WTC11 (cell line): Measurements from ENCODE around the gene CCDC141. TPM values are rescaled to one million over a fixed set of nuclear protein-coding genes. Genes with fewer than 3 reads are reported as not detected.

Experiments used
- ATAC-seq: fragments of 200-7000 bp; cut with Tn5 transposase; 2 replicates; pipeline ENCODE4 v1.10.0; 2021; ENCODE audit warnings: mild to moderate bottlenecking, moderate library complexity
- CTCF ChIA-PET: fragments of 300-600 bp; sonication (Branson Sonifier 250); formaldehyde crosslinking; loops from one replicate; lab custom pipeline; 2021; ENCODE audit warnings: antibody characterized with exemption; lab: Charles Lee
- POLR2A ChIA-PET: fragments of 350-600 bp; sonication (Branson Sonifier 250); formaldehyde crosslinking; loops from one replicate; lab custom pipeline; 2021; ENCODE audit warnings: antibody characterized with exemption; lab: Charles Lee
- DNase-seq: peaks from one replicate; pipeline ENCODE4 v3.0.0; 2021; ENCODE audit warnings: low spot score
- H3K27ac Mint-ChIP-seq: 2 replicates; pipeline ENCODE4 v1.8.0; 2021; ENCODE audit warnings: mixed read lengths
- H3K27me3 Mint-ChIP-seq: 2 replicates; pipeline ENCODE4 v1.8.0; 2021; ENCODE audit warnings: low read depth, mild to moderate bottlenecking, moderate library complexity, mixed read lengths
- H3K36me3 Mint-ChIP-seq: 2 replicates; pipeline ENCODE4 v1.8.0; 2021; ENCODE audit warnings: mixed read lengths
- H3K4me1 Mint-ChIP-seq: 2 replicates; pipeline ENCODE4 v1.8.0; 2022; ENCODE audit warnings: mixed read lengths
- H3K4me3 Mint-ChIP-seq: 2 replicates; pipeline ENCODE4 v1.8.0; 2021; ENCODE audit warnings: mild to moderate bottlenecking, moderate library complexity, mixed read lengths
- H3K9me3 Mint-ChIP-seq: 2 replicates; pipeline ENCODE4 v1.8.0; 2021; ENCODE audit warnings: mixed read lengths
- AFF4 ChIP-seq: sonication (generic); formaldehyde crosslinking; IDR thresholded peaks from 2 replicates; pipeline ENCODE4 v1.8.1; 2023; ENCODE audit warnings: mild to moderate bottlenecking, missing genetic modification reagents, borderline replicate concordance
- AR ChIP-seq: fragments of 250-450 bp; sonication (Bioruptor Pico); IDR thresholded peaks from 2 replicates; pipeline ENCODE4 v1.9.0; 2021; ENCODE audit warnings: mild to moderate bottlenecking
- ATF2 ChIP-seq: sonication (generic); formaldehyde crosslinking; IDR thresholded peaks from 2 replicates; pipeline ENCODE4 v1.8.1; 2022; ENCODE audit warnings: low read depth, missing genetic modification reagents, borderline replicate concordance
- ELF4 ChIP-seq: sonication (generic); formaldehyde crosslinking; IDR thresholded peaks from 2 replicates; pipeline ENCODE4 v1.8.1; 2022; ENCODE audit warnings: low read depth, mild to moderate bottlenecking, moderate library complexity, missing genetic modification reagents
- EMX1 ChIP-seq: fragments of 250-450 bp; sonication (Bioruptor Pico); IDR thresholded peaks from 2 replicates; pipeline ENCODE4 v1.8.0; 2021; ENCODE audit warnings: mild to moderate bottlenecking
- FOXJ3 ChIP-seq: sonication (generic); formaldehyde crosslinking; IDR thresholded peaks from 2 replicates; pipeline ENCODE4 v1.9.0; 2021; ENCODE audit warnings: missing genetic modification reagents, mild to moderate bottlenecking, borderline replicate concordance
- JUN ChIP-seq: sonication (generic); formaldehyde crosslinking; IDR thresholded peaks from 2 replicates; pipeline ENCODE4 v1.8.0; 2023; ENCODE audit warnings: mild to moderate bottlenecking, missing genetic modification reagents
- MLX ChIP-seq: sonication (generic); formaldehyde crosslinking; IDR thresholded peaks from 2 replicates; pipeline ENCODE4 v1.8.1; 2023; ENCODE audit warnings: mild to moderate bottlenecking, missing genetic modification reagents, moderate library complexity
- NFATC4 ChIP-seq: fragments of 250-450 bp; sonication (Bioruptor Pico); IDR thresholded peaks from 2 replicates; pipeline ENCODE4 v1.9.0; 2021; ENCODE audit warnings: mild to moderate bottlenecking
- NFE2L1 ChIP-seq: sonication (generic); formaldehyde crosslinking; IDR thresholded peaks from 2 replicates; pipeline ENCODE4 v1.8.1; 2023; ENCODE audit warnings: missing genetic modification reagents
- NFYB ChIP-seq: sonication (generic); formaldehyde crosslinking; conservative IDR thresholded peaks from 2 replicates; pipeline ENCODE4 v1.8.0; 2022; ENCODE audit warnings: low read depth, missing genetic modification reagents
- NR1H2 ChIP-seq: sonication (generic); formaldehyde crosslinking; IDR thresholded peaks from 2 replicates; pipeline ENCODE4 v1.9.0; 2021; ENCODE audit warnings: mild to moderate bottlenecking, moderate library complexity, missing genetic modification reagents
- NR2C2 ChIP-seq: sonication (generic); formaldehyde crosslinking; IDR thresholded peaks from 2 replicates; pipeline ENCODE4 v1.8.0; 2022; ENCODE audit warnings: mild to moderate bottlenecking, missing genetic modification reagents
- SMAD3 ChIP-seq: sonication (generic); formaldehyde crosslinking; IDR thresholded peaks from 2 replicates; pipeline ENCODE4 v1.8.0; 2022; ENCODE audit warnings: missing genetic modification reagents, mild to moderate bottlenecking, borderline replicate concordance
- TEAD1 ChIP-seq: sonication (generic); formaldehyde crosslinking; IDR thresholded peaks from 2 replicates; pipeline ENCODE4 v1.8.0; 2022; ENCODE audit warnings: mild to moderate bottlenecking, missing genetic modification reagents
- ZBTB21 ChIP-seq: sonication (generic); formaldehyde crosslinking; IDR thresholded peaks from 2 replicates; pipeline ENCODE4 v1.8.1; 2023; ENCODE audit warnings: mild to moderate bottlenecking, missing genetic modification reagents, borderline replicate concordance
- ZNF138 ChIP-seq: sonication (generic); formaldehyde crosslinking; conservative IDR thresholded peaks from 2 replicates; pipeline ENCODE4 v1.8.1; 2022; ENCODE audit warnings: mild to moderate bottlenecking, moderate library complexity, missing genetic modification reagents
- ZNF232 ChIP-seq: sonication (generic); formaldehyde crosslinking; IDR thresholded peaks from 2 replicates; pipeline ENCODE4 v1.8.0; 2022; ENCODE audit warnings: mild to moderate bottlenecking, missing genetic modification reagents
- ZNF263 ChIP-seq: sonication (generic); formaldehyde crosslinking; IDR thresholded peaks from 2 replicates; pipeline ENCODE4 v1.8.1; 2022; ENCODE audit warnings: low read depth, mild to moderate bottlenecking, moderate library complexity, missing genetic modification reagents
- total RNA-seq: library from RNA; stranded (reverse); gene quantifications from 3 replicates; pipeline ENCODE4 v1.2.3, GENCODE V29; 2021
- TF ChIP-seq, protein P1 (sequence below): sonication (generic); formaldehyde crosslinking; IDR thresholded peaks from 2 replicates; pipeline ENCODE4 v1.8.0; 2022; ENCODE audit warnings: mild to moderate bottlenecking, missing genetic modification reagents
- TF ChIP-seq, protein P2 (sequence below): fragments of 250-450 bp; sonication (Bioruptor Pico); IDR thresholded peaks from 2 replicates; pipeline ENCODE4 v1.9.0; 2021; ENCODE audit warnings: moderate library complexity, mild to moderate bottlenecking, inconsistent platforms, borderline replicate concordance

CCDC141 gene
- total RNA-seq, 1 experiment from 2014 or later = 8.5 TPM

DNA sequence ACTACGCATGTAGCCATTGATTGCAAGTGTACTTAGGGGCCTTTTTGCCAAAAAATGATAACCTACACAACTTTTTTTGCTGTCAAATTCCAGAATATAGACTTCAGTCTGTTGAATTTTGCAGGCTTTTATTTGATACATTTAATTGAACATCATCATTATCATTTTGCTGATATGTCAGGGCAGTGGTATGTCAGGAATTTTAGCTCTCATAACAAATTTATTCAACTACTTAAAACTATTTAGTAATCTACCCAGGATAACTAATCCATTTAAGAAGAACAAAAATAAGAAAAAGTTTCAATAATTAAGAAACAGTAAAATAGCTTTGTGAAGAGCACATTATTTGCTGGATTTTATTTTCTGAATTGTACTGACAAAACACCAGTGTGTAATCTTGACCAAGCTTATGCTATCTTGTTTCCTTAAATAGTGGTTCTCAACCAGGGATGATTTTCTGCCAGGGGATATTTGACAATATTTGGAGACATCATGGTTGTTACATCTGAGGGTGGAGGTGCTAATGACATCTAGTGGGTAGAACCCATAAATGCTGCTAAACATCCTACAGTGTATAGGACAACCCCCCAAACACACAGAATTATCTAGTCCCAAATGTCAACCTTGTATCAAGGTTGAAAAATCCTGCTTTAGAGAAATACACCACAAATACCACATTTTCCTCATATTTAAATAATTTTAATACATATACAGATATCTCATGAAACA is 230.6 kb downstream of the CCDC141 start:
- Mint-ChIP-seq H3K9me3 (no peaks in the 10 kb centered on the region), H3K27me3 (no peaks in the 10 kb centered on the region), H3K4me1 (peaks cover 3% of the 10 kb centered on the region; the same call in 1 of the 2 replicates), H3K36me3 (no peaks in the 10 kb centered on the region), H3K27ac (no peak overlapping the region), H3K4me3 (no peak overlapping the region)
- CTCF ChIA-PET = interaction anchor here (1.1 kb wide), 1 partner anchor 72 kb away, joined by 4 read pairs; no protein-coding TSS in a partner anchor
- TF ChIP-seq NR1H2 = no peak
- no peak for TF ChIP-seq NR2C2 (CRISPR knock-in tag)
- no peak for TF ChIP-seq NFE2L1 (CRISPR knock-in tag)
- ATAC-seq (no peak), DNase-seq (no peak)
- POLR2A ChIA-PET = no interaction called here

GRCh38 chr2:178811901-178812300 is 238.0 kb downstream of the CCDC141 start:
- Mint-ChIP-seq H3K36me3 (no peaks in the 10 kb centered on the region), H3K27me3 (no peaks in the 10 kb centered on the region), H3K4me1 (no peaks in the 10 kb centered on the region), H3K27ac (no peak overlapping the region), H3K9me3 (no peaks in the 10 kb centered on the region), H3K4me3 (no peak overlapping the region)
- ChIA-PET CTCF (interaction anchor here (1.4 to 1.8 kb wide), 2 partner anchors 50 to 111 kb away, joined by 4 to 6 read pairs; no protein-coding TSS in a partner anchor), POLR2A (no interaction called here)
- ATAC-seq = no peak
- TF ChIP-seq ZNF263 (no peak), ELF4 (CRISPR knock-in tag) (no peak), ATF2 (CRISPR knock-in tag) (no peak), SMAD3 (no peak), TEAD1 (CRISPR knock-in tag) (no peak), NFATC4 (CRISPR knock-in tag) (no peak), AR (CRISPR knock-in tag) (no peak), MLX (CRISPR knock-in tag) (no peak), JUN (CRISPR knock-in tag) (no peak), AFF4 (CRISPR knock-in tag) (no peak), ZNF138 (CRISPR knock-in tag) (no peak), ZBTB21 (CRISPR knock-in tag) (no peak), ZNF232 (no peak), NFYB (no peak), FOXJ3 (no peak), EMX1 (CRISPR knock-in tag) (no peak)
- TF ChIP-seq, protein P1, sequence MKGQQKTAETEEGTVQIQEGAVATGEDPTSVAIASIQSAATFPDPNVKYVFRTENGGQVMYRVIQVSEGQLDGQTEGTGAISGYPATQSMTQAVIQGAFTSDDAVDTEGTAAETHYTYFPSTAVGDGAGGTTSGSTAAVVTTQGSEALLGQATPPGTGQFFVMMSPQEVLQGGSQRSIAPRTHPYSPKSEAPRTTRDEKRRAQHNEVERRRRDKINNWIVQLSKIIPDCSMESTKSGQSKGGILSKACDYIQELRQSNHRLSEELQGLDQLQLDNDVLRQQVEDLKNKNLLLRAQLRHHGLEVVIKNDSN (CRISPR knock-in tag) = no peak
- TF ChIP-seq, protein P2, sequence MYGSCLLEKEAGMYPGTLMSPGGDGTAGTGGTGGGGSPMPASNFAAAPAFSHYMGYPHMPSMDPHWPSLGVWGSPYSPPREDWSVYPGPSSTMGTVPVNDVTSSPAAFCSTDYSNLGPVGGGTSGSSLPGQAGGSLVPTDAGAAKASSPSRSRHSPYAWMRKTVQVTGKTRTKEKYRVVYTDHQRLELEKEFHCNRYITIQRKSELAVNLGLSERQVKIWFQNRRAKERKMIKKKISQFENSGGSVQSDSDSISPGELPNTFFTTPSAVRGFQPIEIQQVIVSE = no peak
- DNase-seq = no peak
